ENCODE measurements around the gene GEMIN5. TPM values are rescaled to one million over a fixed set of nuclear protein-coding genes. Genes with fewer than 3 reads are reported as not detected.

Gene GEMIN5
- total and polyA plus RNA-seq, 2 of the 13 experiments (the other 11 are each of a cell fraction or from before 2014, with no cell fraction given) = 6.6 to 28.6 TPM

DNA sequence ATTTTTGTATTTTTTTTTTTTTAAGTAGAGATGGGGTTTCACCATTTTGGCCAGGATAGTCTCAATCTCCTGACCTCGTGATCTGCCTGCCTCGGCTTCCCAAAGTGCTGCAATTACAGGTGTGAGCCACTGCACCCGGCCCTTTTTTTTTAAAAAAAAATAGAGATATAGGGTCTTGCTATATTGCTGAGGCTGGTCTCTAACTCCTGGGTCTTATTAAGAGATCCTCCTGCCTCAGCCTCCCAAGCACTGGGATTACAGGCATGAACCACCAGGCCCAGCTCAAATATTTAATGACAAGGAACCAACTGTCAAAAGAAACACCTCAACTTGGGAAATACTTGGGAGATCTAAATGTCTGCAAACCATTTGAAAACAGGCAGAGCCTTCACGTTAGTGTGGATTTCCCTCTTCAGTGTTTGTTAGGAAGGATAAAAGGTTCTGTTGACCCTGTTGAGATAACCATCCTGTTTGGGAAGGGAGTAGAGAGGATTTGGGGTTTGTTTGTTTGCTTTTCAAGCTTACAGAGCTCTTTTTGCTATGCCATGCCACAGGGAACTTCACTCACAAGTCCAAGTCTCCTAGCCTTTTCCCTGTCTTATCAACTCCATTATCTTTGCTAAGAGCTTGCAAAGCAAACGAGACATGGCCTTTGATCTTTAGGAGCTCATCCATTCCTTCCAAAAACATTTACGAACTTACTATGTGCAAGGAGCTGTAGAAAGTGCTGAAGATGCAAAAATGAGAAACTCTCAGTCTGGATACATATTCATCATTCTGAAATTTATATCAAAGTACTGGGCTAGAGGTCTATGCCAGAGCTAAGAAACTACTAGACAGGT, 95.1 kb downstream of the GEMIN5 start (continued):
- TF ChIP-seq ZZZ3 (CRISPR knock-in tag; IDR thresholded peaks at IDR 0.05; ENCODE audit: borderline replicate concordance) (no peak), ZNF350 (CRISPR knock-in tag; IDR thresholded peaks at IDR 0.05; ENCODE audit: borderline replicate concordance, low read depth) (no peak), DPF2 (CRISPR knock-in tag; IDR thresholded peaks at IDR 0.05; ENCODE audit: borderline replicate concordance, low read depth) (peak; percentile 96), ETV6 (CRISPR knock-in tag; conservative IDR thresholded peaks at IDR 0.05) (0 out of 2 replicates have a peak, but pooled peaks have one; percentile 49), ZNF343 (CRISPR knock-in tag; IDR thresholded peaks at IDR 0.05) (no peak), ATAD3A (CRISPR knock-in tag; IDR thresholded peaks at IDR 0.05) (no peak), ZBTB38 (CRISPR knock-in tag; IDR thresholded peaks at IDR 0.05) (no peak), IRX3 (CRISPR knock-in tag; IDR thresholded peaks at IDR 0.05; ENCODE audit: borderline replicate concordance, low read depth) (no peak)
- TF ChIP-seq, protein P1, sequence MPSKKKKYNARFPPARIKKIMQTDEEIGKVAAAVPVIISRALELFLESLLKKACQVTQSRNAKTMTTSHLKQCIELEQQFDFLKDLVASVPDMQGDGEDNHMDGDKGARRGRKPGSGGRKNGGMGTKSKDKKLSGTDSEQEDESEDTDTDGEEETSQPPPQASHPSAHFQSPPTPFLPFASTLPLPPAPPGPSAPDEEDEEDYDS (CRISPR knock-in tag; IDR thresholded peaks at IDR 0.05) = peak; percentile 43; the same call in 1 of the 2 replicates
- TF ChIP-seq, protein P2, sequence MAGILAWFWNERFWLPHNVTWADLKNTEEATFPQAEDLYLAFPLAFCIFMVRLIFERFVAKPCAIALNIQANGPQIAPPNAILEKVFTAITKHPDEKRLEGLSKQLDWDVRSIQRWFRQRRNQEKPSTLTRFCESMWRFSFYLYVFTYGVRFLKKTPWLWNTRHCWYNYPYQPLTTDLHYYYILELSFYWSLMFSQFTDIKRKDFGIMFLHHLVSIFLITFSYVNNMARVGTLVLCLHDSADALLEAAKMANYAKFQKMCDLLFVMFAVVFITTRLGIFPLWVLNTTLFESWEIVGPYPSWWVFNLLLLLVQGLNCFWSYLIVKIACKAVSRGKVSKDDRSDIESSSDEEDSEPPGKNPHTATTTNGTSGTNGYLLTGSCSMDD (CRISPR knock-in tag; IDR thresholded peaks at IDR 0.05) = no peak
- TF ChIP-seq, protein P3, sequence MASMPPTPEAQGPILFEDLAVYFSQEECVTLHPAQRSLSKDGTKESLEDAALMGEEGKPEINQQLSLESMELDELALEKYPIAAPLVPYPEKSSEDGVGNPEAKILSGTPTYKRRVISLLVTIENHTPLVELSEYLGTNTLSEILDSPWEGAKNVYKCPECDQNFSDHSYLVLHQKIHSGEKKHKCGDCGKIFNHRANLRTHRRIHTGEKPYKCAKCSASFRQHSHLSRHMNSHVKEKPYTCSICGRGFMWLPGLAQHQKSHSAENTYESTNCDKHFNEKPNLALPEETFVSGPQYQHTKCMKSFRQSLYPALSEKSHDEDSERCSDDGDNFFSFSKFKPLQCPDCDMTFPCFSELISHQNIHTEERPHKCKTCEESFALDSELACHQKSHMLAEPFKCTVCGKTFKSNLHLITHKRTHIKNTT (CRISPR knock-in tag; IDR thresholded peaks at IDR 0.05) = no peak
- TF ChIP-seq, protein P4, sequence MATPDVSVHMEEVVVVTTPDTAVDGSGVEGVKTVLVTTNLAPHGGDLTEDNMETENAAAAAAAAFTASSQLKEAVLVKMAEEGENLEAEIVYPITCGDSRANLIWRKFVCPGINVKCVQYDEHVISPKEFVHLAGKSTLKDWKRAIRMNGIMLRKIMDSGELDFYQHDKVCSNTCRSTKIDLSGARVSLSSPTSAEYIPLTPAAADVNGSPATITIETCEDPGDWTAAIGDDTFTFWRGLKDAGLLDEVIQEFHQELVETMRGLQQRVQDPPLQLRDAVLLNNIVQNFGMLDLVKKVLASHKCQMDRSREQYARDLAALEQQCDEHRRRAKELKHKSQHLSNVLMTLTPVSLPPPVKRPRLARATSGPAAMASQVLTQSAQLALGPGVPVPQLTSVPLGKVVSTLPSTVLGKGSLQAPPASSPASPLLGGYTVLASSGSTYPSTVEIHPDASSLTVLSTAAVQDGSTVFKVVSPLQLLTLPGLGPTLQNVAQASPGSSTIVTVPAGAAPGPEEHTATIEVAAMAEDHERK (CRISPR knock-in tag; IDR thresholded peaks at IDR 0.05; ENCODE audit: low read depth) = no peak
- TF ChIP-seq, protein P5, sequence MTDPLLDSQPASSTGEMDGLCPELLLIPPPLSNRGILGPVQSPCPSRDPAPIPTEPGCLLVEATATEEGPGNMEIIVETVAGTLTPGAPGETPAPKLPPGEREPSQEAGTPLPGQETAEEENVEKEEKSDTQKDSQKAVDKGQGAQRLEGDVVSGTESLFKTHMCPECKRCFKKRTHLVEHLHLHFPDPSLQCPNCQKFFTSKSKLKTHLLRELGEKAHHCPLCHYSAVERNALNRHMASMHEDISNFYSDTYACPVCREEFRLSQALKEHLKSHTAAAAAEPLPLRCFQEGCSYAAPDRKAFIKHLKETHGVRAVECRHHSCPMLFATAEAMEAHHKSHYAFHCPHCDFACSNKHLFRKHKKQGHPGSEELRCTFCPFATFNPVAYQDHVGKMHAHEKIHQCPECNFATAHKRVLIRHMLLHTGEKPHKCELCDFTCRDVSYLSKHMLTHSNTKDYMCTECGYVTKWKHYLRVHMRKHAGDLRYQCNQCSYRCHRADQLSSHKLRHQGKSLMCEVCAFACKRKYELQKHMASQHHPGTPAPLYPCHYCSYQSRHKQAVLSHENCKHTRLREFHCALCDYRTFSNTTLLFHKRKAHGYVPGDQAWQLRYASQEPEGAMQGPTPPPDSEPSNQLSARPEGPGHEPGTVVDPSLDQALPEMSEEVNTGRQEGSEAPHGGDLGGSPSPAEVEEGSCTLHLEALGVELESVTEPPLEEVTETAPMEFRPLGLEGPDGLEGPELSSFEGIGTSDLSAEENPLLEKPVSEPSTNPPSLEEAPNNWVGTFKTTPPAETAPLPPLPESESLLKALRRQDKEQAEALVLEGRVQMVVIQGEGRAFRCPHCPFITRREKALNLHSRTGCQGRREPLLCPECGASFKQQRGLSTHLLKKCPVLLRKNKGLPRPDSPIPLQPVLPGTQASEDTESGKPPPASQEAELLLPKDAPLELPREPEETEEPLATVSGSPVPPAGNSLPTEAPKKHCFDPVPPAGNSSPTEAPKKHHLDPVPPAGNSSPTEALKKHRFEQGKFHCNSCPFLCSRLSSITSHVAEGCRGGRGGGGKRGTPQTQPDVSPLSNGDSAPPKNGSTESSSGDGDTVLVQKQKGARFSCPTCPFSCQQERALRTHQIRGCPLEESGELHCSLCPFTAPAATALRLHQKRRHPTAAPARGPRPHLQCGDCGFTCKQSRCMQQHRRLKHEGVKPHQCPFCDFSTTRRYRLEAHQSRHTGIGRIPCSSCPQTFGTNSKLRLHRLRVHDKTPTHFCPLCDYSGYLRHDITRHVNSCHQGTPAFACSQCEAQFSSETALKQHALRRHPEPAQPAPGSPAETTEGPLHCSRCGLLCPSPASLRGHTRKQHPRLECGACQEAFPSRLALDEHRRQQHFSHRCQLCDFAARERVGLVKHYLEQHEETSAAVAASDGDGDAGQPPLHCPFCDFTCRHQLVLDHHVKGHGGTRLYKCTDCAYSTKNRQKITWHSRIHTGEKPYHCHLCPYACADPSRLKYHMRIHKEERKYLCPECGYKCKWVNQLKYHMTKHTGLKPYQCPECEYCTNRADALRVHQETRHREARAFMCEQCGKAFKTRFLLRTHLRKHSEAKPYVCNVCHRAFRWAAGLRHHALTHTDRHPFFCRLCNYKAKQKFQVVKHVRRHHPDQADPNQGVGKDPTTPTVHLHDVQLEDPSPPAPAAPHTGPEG (CRISPR knock-in tag; IDR thresholded peaks at IDR 0.05) = no peak
- TF ChIP-seq, protein P6, sequence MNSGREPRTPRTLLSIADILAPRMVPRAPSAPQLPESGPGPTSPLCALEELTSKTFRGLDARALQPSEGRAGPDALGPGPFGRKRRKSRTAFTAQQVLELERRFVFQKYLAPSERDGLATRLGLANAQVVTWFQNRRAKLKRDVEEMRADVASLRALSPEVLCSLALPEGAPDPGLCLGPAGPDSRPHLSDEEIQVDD (CRISPR knock-in tag; IDR thresholded peaks at IDR 0.05; ENCODE audit: borderline replicate concordance) = no peak

Measured in HepG2 (cell line).